HL-60 (cell line): ENCODE data around the gene XPNPEP3.

Experiments used
- CTCF ChIP-seq: IDR thresholded peaks from one replicate; pipeline ENCODE4 v1.5.1; 2011; ENCODE audit warnings: low read length, control low read depth, inconsistent platforms; ENCODE audit not compliant: insufficient read depth
- REST ChIP-seq: IDR thresholded peaks from 2 replicates; pipeline ENCODE4 v1.6.1; 2012; ENCODE audit warnings: low read depth; ENCODE audit not compliant: insufficient replicate concordance

GRCh38 chr22:40960145-40960544, 103.2 kb downstream of the XPNPEP3 start:
- TF ChIP-seq CTCF (no peak), REST (no peak)
